Activated CD4-positive, CD25-positive, alpha-beta regulatory T cell (primary cell): Measurements from ENCODE around the gene LOXL4.

Source experiments
- DNase-seq, 4 experiments: peaks; one replicate each; lab custom pipeline; 2025; lab: John Stamatoyannopoulos, UW

Gene LOXL4

DNA sequence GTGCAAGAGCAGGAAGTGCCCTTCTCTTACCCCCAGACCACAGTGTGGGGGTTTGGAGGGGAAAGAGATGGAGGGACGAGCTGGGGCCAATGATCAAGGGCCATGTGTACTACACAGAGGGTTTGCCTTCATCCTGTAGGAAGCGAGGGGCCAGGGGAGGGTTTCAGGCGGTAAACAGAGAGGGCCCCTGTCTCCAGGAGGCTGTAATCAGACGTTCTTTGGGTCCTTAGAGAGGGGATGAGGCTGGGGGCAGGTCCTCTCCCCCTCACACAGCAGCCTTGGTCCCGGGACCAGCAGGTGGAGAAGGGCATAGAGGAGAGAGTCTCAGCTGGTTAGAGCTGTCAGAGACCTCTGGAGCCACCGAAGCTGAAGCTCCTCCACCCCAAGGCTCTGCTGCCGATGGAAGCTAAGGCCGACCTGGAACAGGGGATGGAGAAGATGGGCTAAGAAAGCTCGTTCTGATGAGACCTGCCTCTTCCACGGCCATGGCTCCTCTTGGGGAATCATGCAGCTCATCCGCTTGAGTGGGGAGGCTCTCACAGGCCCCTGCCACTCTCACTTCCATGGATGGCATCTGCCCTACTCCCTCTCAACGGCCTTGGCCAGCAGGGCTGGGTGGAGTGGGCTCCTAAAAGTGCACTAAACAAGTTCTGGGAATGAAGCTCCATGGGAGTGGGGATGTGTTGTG is 3.5 kb downstream of the LOXL4 start:
- no peak for DNase-seq

DNA sequence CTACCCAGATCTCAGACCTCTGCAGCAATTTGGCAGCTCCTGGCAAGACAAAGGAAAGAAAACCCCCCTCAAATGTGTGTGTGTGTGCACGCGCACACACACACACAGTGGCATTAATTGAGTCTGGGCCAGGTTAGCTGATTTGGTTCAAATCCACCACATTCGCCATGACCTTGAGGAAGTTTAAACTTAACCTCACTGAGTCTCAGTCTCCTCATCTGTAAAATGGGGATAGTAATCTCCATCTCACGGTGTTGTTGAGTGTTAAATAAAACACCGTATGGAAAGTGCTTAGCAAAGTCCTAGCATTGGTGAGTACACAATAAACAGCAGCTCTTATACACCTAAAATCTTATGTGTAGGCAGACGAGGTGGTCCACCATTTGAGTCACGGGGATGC is 4.9 kb downstream of the LOXL4 start:
- no peak for DNase-seq

DNA sequence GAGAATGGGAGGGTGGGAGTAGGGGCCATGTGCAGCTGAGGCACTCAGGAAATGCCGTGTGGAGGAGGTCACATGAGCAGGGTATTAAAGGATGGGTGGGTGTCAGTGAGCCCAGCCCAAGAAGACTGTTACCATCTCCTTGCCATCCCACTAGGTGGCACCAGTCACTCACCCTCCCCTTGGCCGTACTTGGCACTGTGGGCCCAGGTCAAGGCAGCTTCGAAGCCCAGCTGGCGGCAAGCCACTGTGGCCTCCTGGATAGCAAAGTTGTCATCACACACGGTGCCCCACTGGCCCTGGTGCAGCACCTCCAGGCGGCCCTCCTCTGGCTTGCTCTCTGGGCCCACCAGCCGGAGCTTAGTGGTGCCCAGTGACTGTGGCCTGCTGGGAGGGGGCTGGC is 5.4 kb downstream of the LOXL4 start:
- DNase-seq: no peak

DNA sequence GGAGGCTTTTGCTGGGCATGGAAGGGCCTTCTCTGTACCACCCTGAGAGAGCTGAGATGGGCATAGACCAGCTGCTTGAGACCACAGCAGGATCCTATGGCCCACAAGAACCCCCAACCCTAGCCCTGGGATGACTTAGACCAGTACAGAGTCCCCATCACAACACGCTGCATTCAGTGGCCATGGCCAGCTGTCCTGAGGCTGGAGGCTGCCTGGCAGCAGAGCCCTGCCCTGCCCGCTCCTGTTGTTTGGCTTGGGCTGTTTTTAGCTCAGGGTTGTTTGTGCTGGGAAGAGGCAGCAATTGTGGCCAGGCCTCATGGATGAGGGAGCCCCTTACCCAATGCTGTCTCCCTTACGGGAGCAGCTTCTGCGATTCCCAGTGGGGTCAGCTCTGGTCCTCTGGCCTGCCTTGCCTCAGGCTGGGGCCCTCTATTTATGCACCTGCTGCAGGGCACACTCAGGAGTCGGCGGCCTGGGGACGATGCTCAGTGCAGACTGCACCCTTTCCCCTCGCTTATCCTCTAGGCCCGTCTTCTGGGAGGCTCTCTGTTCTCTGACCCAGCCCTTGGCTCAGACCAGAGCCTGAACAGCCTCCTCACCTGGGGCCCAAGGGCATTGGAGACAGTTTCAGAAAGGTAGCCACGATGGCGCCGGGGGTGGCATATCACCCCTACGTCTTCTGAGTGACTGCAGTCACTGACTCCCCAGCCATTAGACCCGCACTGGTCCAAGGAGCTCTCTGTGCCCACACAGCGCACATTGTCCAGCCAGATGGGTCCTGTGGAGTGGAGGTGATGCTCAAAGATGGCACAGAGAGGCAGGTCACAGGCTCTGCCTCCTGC is 6.3 kb downstream of the LOXL4 start:
- no peak for DNase-seq

DNA sequence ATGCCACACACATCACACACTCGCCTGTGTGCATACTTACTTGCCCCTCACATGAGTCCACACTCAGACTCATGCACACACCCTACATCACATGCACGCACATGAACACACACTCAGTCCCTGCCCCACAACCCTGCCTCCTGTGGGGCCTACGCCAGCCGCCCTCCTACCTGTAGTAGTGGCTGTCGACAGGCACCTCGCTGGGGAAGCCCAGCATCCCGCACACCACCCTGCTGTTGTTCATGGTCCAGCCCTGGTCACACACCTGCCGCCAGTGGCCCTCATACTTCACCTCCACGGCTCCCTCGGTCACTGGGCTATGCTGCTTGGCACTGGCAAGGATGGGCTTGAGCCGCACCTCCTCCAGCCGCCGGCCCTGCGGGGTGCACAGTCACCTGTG is 7.2 kb downstream of the LOXL4 start:
- no peak for DNase-seq

DNA sequence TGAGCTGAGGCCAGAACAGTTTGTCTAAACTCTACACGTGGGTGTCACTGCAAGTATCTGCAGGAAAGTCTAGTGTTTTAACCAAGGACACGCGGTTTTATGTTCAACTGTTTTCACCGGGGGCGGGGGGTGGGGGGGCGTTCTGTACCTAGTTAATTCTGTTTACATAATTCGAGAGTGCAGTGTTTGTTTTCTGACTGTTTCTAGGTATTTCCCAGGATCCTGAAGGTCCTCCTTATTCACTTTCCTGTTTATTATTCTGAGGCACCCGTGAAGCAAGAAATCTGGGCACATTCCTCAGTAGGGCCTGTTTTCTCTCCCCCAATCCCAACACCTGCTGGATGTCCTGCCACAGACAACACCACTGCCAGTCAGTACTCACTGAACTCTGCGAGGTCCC is 7.6 kb downstream of the LOXL4 start:
- no peak for DNase-seq

DNA sequence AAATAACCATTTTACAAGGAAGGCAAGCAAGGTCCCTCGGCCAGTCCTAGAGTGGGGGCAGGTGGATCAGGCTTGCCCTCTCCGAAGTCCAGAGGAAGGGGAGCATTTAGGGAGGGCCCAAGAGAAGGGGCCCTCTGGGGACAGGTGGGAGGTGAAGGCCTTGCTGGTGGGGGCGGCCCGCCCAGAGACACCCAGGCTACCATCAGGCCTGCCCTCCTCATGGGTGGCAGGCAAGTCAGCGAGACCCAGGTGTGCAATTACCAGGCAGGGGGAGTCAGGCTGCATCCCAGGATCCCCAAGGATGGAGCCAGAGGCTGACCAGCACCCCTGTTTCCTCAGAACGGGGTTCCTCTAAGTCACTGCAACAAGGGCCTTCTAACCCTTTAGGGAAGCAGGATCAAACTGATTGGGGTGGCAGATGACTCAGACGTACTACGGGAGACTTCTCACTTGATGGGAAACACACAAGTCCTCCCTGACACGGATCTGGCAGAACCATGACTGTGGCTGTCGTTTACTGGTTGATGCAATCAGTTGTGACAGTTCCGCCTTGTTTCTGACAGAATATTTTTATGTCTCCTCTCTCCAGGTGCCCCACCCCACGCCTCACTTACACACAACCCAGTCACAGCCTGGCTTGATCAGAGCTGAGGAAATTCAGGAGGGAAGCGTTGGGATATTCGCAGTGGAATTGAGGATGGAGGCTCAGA is 8.2 kb downstream of the LOXL4 start:
- no peak for DNase-seq

DNA sequence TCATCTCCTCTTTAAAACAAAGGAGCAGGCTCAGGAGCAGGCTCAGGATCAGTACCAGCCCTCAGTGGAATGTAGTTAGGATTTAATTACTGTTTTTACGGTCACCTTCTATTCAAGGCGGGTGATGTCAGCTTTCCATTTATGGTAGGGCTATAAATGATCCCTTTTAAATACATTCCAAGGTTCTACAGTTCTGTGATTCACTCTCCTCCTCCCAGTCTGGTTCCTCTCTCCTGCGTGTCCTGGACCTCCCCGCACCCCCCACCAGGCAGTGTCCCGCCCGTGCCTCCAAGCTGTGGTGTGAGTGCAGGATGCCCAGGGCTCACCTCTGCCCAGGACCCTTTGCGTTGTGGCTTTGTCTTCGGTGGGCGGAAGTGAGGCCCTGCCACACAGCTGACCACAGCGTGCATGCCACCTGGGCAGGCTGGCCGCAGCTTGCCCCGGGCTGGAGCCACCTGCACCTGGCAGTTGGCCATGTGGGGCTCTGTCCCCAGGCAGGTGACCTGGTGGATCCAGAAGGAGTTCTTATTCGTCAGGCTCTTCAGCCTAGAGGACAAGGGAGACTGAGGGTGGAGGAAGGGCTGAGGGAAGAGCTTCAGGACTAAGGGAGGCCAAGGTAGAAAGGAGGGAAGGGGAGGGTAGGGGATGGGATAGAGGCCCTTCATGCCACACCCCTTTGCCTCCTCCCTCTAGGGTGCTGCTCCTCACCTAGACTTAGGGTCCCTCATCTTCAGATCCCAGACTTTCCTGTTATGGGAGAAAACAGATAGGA is 9.1 kb downstream of the LOXL4 start:
- DNase-seq: no peak

DNA sequence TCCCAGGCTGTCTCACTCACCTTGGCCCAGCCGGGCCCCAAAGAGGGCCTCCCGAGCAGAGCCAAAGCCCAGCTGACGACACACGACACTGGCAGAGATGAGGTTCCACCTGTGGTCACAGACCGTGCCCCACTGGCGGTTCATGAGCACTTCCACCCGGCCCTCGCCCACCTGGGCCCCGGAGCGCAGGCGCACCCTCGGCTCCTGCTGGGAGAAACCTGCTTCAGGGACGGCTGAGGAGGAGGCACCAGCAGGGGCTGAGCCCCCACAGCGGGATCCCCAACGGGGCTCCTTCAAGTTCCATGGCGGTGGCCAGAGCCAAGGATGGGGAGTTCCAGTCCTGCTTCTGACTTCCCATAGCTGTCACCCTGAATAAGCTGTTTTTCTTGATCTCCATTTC is 10.0 kb downstream of the LOXL4 start:
- DNase-seq: no peak

DNA sequence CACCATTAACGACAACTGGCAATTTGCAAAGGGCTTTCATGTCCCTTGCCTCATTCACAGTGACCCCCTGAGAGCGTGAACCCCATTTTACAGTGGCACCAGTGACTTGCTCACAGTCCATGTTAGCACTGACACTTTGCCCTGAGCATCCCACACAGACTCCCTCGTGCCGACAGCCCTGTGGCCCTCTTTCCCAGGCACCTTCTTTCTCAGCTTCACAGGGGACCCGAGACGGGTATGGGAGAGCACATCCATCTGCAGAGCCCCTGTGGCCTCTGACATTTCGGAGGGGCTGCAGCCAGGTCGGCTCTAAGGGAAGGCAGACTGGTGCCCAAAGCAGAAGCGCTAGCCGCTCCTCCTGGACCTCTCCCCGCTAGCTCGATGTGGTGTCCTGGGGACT is 10.8 kb downstream of the LOXL4 start:
- DNase-seq: no peak

DNA sequence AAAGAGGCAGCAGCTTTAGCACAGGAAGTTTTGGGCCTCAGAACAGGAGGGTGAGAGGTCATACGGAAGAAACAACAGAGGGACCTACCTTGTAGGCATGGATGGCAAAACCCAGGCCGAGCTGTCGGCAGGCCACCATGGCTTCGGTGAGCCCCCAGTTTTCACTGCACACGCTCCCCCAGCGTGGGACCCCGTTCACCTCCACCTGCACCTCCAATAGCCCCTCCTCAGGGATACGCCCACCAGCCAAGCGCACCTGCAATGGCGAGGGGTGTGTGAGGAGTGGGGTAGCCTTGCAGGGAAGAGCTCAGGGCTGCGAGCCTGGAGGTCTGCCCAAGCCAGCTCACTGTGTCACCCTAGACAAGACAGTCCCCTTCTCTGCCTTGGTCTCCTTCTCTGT is 11.3 kb downstream of the LOXL4 start:
- no peak for DNase-seq

DNA sequence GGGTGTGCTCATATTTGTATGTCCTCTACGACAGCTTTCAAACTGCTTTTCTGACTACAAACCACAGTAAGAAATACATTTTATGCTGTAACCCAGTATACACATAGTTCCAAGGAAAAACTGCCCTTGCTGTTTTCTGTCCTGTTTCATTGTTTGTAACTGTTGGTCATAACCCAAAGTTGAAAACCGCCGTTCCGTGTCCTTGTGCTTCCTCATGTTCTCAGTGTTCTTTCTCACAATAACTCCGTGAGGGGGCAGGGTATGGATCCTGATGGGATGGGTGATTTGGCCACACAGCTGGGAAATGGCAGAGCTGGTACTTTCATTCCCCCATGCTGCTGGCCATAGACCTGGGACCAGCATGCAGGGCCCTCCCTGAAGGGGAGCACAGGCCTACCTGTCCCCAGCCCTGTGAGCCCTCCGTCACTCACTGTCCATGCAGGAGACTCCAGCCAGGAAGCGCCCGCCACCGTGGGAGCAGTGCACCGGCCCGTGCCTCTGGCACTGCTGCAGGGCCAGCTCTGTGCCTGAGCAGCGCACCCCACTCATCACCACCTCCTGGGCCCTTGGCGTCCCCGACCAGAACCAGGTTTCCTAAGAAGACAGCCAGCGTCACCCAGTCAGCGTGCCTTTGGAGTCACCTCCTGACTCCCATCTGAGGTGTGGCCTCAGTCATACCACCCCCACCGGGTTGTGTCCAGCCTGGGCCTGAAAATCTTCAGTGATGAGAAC is 12.7 kb downstream of the LOXL4 start:
- DNase-seq: no peak

DNA sequence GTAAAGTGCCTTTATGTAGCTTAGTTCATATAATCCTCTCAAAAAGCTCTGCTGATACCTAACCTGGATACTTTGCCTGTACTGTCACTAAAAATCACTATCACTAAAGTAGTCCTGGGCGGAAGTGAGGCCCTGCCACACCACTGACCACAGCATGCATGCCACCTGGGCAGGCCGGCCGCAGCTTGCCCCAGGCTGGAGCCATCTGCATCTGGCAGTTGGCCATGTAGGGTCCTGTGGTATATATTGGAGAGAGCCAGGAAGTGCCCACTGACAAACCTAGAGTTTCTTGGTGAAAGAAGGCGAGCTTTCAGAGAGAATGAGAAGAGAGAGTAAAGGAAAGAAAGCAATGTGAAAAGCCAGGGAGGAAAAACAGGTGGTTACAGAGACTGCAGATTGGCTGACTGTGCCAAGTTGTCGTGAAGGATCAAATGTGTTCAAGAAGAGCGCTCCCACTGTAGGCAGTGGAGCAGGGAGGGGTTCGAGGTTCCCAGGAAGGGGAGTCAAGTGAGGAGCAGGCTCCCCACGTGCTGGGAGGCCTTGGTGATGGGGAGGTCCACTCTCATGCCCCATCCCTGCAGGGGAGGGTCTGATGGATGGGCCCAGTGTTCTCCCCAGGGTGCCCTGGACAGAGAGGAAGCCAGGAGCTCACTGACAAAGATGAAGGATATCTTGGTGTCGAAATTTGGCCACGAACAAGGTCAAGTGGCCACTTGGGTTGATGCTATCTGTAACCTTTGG is 13.6 kb downstream of the LOXL4 start:
- DNase-seq: no peak

DNA sequence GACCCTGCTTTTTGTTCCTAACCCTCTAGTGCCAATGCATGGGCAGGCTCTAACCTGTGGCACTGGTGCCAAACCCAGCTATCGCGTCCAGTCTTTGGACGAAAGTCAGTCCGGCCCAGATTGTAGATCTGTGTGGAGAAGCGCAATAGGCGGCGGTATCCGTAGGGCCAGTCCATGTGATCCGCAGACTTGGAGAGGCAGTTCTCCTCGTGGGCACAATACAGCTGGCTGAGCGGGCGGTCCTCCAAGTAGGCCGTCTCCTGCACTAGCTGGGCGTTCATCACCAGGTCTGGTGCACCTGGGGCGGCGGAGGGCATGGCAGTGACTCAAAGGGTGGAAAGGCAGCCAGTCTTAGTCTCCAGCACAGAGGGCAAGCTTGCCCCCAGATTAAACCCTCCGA is 14.5 kb downstream of the LOXL4 start:
- DNase-seq: no peak

DNA sequence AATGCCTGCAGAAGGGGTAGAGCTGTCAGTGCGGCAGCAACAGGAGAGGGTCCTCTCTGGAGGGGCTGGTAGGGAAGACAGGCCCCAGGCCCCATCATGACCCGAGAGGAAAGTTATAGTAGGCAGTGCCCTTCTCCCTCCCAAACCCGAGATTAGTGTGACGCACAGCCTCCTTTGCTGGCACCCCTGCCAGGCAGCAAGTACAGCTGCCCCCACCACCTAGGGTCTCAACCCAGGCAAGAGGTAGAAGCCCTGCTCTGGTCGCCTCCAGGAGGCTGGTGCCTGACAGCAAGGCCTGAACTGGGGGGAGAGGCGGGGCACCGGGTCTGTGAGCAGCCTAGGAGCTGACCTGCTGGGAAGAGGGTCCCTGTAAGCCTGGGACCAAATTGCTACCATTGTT is 15.5 kb downstream of the LOXL4 start:
- DNase-seq: no peak

DNA sequence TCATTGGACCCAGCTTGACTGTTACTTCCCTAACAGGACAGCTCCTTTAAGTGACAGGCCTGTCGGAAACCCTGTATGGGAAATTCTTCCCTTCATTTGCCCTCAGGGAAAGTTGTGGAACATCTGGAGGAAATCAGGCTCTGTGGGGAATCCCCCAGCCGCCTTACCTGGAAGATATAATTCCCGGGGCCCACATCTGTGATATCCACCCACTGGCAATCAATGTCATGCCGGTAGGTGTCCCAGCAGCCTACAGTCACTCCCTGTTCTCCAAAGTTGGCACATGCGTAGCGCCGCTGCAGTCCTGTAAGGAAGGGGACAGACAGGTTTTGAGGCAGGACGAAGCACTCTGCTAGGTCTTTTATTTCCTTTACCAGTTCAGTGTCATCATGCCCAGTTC is 16.6 kb downstream of the LOXL4 start:
- DNase-seq: no peak

DNA sequence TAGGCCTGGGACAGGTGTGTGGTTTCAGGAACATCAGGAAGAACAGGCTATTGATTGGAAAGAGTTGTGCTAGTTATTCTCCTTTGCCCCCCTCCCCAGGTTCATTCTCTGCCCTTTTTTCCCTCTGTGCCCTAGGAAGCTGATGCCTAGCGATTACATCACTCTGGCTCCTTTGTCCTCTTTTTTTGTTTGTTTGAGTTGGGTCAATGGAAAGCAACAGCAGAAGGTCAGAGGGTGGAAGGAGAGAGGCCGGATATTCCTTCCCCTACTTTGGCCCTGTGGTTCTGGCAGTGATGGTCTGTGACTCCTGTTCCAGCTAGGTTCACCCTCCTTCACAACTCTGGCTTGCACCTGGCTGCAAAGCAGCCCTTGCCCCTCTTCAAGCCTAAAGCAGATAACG is 18.9 kb downstream of the LOXL4 start:
- DNase-seq: no peak

DNA sequence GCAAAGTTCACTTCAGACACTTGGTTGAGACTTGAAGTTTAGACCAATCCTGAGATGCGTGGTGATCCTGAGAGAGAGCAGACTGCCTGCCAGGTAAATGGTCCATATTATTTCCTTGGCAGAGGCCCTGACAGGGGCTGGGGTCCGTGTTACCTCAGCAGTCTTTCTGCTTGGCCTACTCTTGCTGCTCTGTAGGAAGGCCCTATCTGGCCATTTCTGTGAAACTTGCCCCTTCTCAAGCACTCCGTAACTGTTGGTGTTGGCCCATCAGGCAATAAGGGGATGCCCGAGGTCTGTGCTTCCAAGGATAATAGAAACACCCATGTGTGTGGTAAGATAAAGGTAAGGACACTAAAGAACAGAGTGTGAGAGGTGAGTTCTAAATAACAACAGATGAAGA is 20.0 kb downstream of the LOXL4 start:
- no peak for DNase-seq

DNA sequence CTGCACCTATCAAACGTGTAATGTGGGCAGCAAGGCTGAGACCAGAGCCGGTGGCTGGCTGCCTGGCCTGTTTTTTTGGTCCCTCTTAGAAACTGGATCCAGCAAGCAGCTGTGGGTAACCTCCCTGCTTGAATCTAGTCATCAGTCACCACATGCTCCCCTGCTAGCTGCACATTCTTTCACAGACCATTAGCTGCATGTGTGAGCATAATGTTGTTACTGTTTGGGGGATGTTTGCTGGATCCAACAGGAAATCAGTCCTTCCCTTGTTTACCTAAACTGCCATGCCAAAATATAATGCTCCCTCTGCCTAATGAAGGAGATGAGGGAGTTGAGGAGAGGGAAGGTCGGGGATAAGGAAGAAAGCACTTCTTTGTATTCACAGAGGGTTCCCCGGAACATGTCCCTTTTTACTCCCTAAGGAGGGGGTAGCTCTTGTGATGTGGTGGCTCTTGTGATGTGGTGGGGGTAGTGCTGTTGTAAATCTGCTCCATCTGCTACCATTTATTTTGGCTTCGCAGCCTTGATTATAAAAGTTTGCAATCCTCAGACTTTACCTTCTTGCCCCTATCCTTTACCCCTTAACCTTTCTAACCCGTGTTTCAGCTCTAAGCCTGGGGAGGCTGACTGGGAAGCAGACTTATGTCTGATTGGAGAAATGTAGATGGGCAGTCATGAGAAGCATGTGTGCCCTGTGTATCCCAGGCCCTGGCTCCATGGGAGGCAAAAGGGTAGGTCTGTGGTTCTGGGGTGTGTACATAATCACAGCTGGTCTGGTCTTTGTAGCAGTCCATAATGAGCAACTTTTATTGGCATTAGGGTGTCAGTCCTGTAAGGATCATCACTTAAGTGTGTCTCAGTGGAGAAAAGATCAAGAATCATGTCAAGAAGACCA is 20.8 kb downstream of the LOXL4 start:
- DNase-seq: no peak

DNA sequence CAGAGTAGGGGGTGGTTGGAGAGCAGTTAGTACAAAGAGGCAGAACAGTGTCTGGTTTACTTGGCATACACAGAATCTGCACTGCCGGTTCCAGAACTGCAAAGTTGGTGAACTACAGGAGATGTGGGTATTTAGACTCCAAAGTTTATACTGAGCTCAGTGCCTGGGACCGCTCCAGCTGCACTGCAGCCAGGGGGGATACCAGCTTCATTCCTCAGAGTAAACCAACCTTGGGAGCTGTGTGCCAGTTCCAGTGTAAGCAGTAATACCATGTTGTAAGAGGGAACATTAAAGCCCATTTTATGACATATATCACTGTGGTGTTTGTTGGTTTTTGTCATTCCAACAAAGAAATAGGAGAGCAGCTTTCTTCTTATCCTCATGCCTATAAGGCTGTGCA is 23.4 kb downstream of the LOXL4 start:
- no peak for DNase-seq
